Psoas muscle (tissue), 8 donors: Measurements from ENCODE around the gene PSD4. TPM values are rescaled to one million over a fixed set of nuclear protein-coding genes. Genes with fewer than 3 reads are reported as not detected.

Source experiments
- ATAC-seq, 4 donors: fragments of 200-7000 bp; cut with Tn5 transposase; one replicate each; pipeline ENCODE4 v1.9.1; 2020; ENCODE audit warnings: moderate library complexity in 3 of 4, mild to moderate bottlenecking in 2 of 4
- DNase-seq, 2 donors: peaks; one replicate each; pipeline ENCODE4 v3.0.0-alpha.2; 2020
- H3K27ac ChIP-seq: fragments of 200-600 bp; one replicate; pipeline ENCODE4 v1.8.0; 2022
- H3K27me3 ChIP-seq, 3 donors: fragments of 200-600 bp in 1 of 3; one replicate each; pipeline versions ENCODE4 v1.6.1 to v1.8.0; 2013 to 2022; ENCODE audit warnings: low read length in 2 of 3, mild to moderate bottlenecking in 2 of 3, moderate library complexity in 1 of 3; ENCODE audit not compliant: insufficient read depth in 3 of 3
- H3K36me3 ChIP-seq, 2 donors: fragments of 200-600 bp in 1 of 2; one replicate each; pipeline versions ENCODE4 v1.6.1 to v1.8.0; 2013 to 2022; ENCODE audit warnings: low read depth in 1 of 2, mild to moderate bottlenecking in 1 of 2, moderate library complexity in 1 of 2; ENCODE audit not compliant: insufficient read depth in 1 of 2
- H3K4me1 ChIP-seq: fragments of 200-600 bp; one replicate; pipeline ENCODE4 v1.8.0; 2022
- H3K4me3 ChIP-seq: fragments of 200-600 bp; one replicate; pipeline ENCODE4 v1.8.0; 2022; ENCODE audit warnings: mild to moderate bottlenecking
- H3K9me3 ChIP-seq: fragments of 200-600 bp; one replicate; pipeline ENCODE4 v1.8.0; 2022
- WGBS, 3 donors: extraction: QIAGEN DNeasy Blood & Tissue Kit; methylation state at CpG; one replicate each; pipeline versions ENCODE4 v1.1.6 to v1.1.7; 2013; 5-methylcytosine and 5-hydroxymethylcytosine counted together
- intact Hi-C, 2 donors: fragments of 100-400 bp; cut with DNase I; formaldehyde crosslinking; loops; one replicate each; pipeline versions ENCODE4 v1.11.0 to v1.14.2; 2022
- polyA plus RNA-seq, 3 donors: library from polyadenylated mRNA; stranded (reverse); fragments of 200-250 nt; gene quantifications; one replicate each; pipeline ENCODE4 v1.2.3, GENCODE V29; 2013
- total RNA-seq, 4 donors: library from RNA; stranded (reverse); fragmentation: NEBNext Ultra II Directional in 2 of 4; extraction: Animal tissue kit (Norgen Biotek cat#: 25700) in 2 of 4; gene quantifications; one replicate each; pipeline versions ENCODE4 v1.2.1 to v1.2.4, GENCODE V29; 2021 to 2023
- TF ChIP-seq, protein P1 (sequence below): fragments of 200-600 bp; IDR thresholded peaks from one replicate; pipeline ENCODE4 v1.8.0; 2022; ENCODE audit warnings: antibody characterized with exemption
- donor health status: healthy with polysubstance abuse.
- donor health status: DM: no; HTN: no; CAD: no; lungs with moderate emphysema.
- donor health status: Bipolar disorder and iron deficiency.
- donor health status: healthy.
- donor health status: DM: yes; HTN: yes; CAD: no.
- donor health status: DM: no; HTN: no; CAD: no.
- donor health status: DM: no; HTN: no; CAD: no.
- donor health status: DM: yes; HTN: yes; CAD: no.

The PSD4 gene
- total and polyA plus RNA-seq, 7 donors: 0.35 to 1.7 (median 0.87) TPM

DNA sequence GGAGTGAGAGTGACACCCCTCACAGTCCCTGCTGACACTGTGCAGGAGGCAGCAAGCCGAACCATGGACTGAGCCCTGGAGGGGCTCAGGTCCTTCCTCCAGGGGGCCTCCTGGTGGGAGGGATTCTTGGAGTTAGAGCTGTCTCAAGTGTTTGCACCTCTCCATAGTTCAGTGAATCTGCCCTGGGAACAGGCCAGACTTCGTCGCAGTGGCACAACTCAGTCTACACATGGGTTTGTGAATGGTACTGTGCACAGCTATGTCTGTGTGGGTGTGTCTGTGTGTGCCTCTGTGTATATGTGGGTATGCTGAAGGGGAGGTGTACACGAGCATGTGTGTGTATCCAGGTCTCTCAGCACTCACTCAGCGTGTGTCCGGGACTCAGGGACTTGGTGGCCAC, 68.6 kb downstream of the PSD4 start:
- Histone ChIP-seq H3K4me3 (no peak overlapping the region), H3K4me1 (peaks cover 20% of the 10 kb centered on the region), H3K27me3 (no peaks in the 10 kb centered on the region), H3K9me3 (no peaks in the 10 kb centered on the region), H3K27ac (no peak overlapping the region), H3K36me3 (no peaks in the 10 kb centered on the region)
- 95 to 96% (median 96%) methylated on average over 6 of the region's 6 CpGs for WGBS, 3 donors
- intact Hi-C loops: no loop called here
- TF ChIP-seq, protein P1, sequence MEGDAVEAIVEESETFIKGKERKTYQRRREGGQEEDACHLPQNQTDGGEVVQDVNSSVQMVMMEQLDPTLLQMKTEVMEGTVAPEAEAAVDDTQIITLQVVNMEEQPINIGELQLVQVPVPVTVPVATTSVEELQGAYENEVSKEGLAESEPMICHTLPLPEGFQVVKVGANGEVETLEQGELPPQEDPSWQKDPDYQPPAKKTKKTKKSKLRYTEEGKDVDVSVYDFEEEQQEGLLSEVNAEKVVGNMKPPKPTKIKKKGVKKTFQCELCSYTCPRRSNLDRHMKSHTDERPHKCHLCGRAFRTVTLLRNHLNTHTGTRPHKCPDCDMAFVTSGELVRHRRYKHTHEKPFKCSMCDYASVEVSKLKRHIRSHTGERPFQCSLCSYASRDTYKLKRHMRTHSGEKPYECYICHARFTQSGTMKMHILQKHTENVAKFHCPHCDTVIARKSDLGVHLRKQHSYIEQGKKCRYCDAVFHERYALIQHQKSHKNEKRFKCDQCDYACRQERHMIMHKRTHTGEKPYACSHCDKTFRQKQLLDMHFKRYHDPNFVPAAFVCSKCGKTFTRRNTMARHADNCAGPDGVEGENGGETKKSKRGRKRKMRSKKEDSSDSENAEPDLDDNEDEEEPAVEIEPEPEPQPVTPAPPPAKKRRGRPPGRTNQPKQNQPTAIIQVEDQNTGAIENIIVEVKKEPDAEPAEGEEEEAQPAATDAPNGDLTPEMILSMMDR: no peak
- DNase-seq (no peak), ATAC-seq (no peak)

DNA sequence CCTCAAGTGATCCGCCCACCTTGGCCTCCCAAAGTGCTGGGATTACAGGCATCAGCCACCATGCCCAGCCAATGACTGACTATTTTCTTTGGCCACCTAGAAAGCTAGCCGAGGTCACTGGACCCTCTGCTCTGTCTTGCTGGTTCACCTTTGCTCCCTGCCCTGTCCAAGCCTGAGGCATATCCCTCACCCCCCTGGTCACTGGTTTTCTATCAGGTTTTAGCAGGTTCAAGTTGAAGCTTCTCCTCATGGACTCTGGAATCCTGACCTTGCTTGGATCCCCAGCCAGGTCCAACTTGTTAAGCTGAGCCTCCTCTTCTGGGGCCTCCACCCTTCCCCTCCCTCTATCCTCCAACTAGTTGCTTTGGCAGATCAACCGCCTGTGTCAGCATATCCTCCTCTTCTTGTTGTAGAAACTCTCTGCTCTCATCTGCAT, 71.5 kb downstream of the PSD4 start:
- H3K36me3 ChIP-seq: no peaks in the 10 kb centered on the region
- ATAC-seq: no peak
- WGBS, 3 donors: 76 to 90% (median 89%) methylated on average over 3 of the region's 3 CpGs

GRCh38 chr2:113246606-113247005, 72.8 kb downstream of the PSD4 start:
- 88 to 92% (median 90%) methylated on average over 14 of the region's 14 CpGs for WGBS, 3 donors
- Histone ChIP-seq H3K27me3 (no peaks in the 10 kb centered on the region), H3K4me3 (no peak overlapping the region), H3K9me3 (no peaks in the 10 kb centered on the region), H3K36me3 (no peaks in the 10 kb centered on the region), H3K27ac (no peak overlapping the region), H3K4me1 (no peaks in the 10 kb centered on the region)
- ATAC-seq (no peak), DNase-seq (no peak)
- intact Hi-C loops: loop anchor here in 1 of 2 donors (5.0 kb wide), 1 partner anchor 44 kb away; no protein-coding TSS in a partner anchor
- TF ChIP-seq, protein P1: no peak

More for the DNA sequence above, 71.5 kb downstream of the PSD4 start:
- DNase-seq: no peak
- no peaks in the 10 kb centered on the region for H3K27me3 ChIP-seq
- intact Hi-C loops: loop anchor here in 1 of 2 donors (5.0 kb wide), 1 partner anchor 43 kb away; no protein-coding TSS in a partner anchor
- H3K9me3 ChIP-seq: no peaks in the 10 kb centered on the region
- TF ChIP-seq, protein P1: no peak
- H3K4me3 ChIP-seq: no peak overlapping the region
- H3K27ac ChIP-seq: no peak overlapping the region
- peaks cover 11% of the 10 kb centered on the region for H3K4me1 ChIP-seq

DNA sequence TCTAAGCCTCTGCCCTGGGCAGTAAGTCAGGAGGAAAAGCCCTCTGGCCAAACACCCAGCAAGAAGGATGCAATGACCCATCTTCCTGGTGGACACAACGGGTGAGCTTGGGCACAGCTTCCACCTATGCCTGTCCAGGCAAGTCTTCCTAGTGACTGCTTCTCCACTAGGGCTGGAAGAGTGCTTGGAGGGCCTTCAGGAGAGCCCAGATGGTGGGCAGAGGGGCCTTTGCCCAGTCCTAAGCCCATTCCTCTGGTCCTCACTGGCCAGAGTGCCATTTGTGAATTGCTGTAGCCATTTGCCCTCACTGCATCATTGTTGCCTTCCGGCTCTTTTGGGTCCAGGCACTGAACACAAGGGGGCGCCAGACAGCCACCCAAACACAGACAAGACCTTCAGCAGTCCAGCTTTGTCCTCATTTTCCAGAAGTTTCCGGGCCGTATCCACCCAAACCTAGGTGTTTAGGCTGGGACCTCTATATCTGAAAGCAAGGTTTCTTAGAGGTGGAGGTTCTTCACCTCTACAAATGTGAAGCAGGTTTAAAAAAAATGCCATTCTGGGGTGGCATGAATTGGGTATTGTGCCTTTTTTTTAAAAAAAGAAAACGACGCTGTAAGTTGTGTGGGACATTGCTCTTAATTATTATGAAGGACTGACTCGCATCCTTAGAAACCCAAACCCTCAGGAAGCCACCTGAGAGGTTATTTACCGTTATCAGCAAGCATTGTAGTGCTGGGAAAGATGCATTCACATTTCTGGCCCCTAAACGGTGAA, 75.4 kb downstream of the PSD4 start:
- H3K9me3 ChIP-seq: no peaks in the 10 kb centered on the region
- H3K4me1 ChIP-seq: no peaks in the 10 kb centered on the region
- intact Hi-C loops: loop anchor here (1.0 to 5.0 kb wide), 3 partner anchors 47 to 122 kb away; no protein-coding TSS in a partner anchor
- no peaks in the 10 kb centered on the region for H3K36me3 ChIP-seq
- ATAC-seq (peak; percentile 73 to 93 (median 77)), DNase-seq (peak; percentile 78 to 87)
- no peak overlapping the region for H3K4me3 ChIP-seq
- 36 to 39% (median 36%) methylated on average over 10 of the region's 10 CpGs for WGBS, 3 donors
- H3K27ac ChIP-seq: no peak overlapping the region
- H3K27me3 ChIP-seq: peaks cover 0 to 2% (median 0%) of the 10 kb centered on the region in 3 donors
- TF ChIP-seq, protein P1: peak; percentile 90
